Psoas muscle (tissue), 8 donors: ENCODE results near the gene GTF2A1L. TPM values are rescaled to one million over a fixed set of nuclear protein-coding genes. Genes with fewer than 3 reads are reported as not detected.

Experiments used
- ATAC-seq, 4 donors: fragments of 200-7000 bp; cut with Tn5 transposase; one replicate each; pipeline ENCODE4 v1.9.1; 2020; ENCODE audit warnings: moderate library complexity in 3 of 4, mild to moderate bottlenecking in 2 of 4
- DNase-seq, 2 donors: peaks; one replicate each; pipeline ENCODE4 v3.0.0-alpha.2; 2020
- H3K27ac ChIP-seq: fragments of 200-600 bp; one replicate; pipeline ENCODE4 v1.8.0; 2022
- H3K27me3 ChIP-seq, 3 donors: fragments of 200-600 bp in 1 of 3; one replicate each; pipeline versions ENCODE4 v1.6.1 to v1.8.0; 2013 to 2022; ENCODE audit warnings: low read length in 2 of 3, mild to moderate bottlenecking in 2 of 3, moderate library complexity in 1 of 3; ENCODE audit not compliant: insufficient read depth in 3 of 3
- H3K36me3 ChIP-seq, 2 donors: fragments of 200-600 bp in 1 of 2; one replicate each; pipeline versions ENCODE4 v1.6.1 to v1.8.0; 2013 to 2022; ENCODE audit warnings: low read depth in 1 of 2, mild to moderate bottlenecking in 1 of 2, moderate library complexity in 1 of 2; ENCODE audit not compliant: insufficient read depth in 1 of 2
- H3K4me1 ChIP-seq: fragments of 200-600 bp; one replicate; pipeline ENCODE4 v1.8.0; 2022
- H3K4me3 ChIP-seq: fragments of 200-600 bp; one replicate; pipeline ENCODE4 v1.8.0; 2022; ENCODE audit warnings: mild to moderate bottlenecking
- H3K9me3 ChIP-seq: fragments of 200-600 bp; one replicate; pipeline ENCODE4 v1.8.0; 2022
- WGBS, 3 donors: extraction: QIAGEN DNeasy Blood & Tissue Kit; methylation state at CpG; one replicate each; pipeline versions ENCODE4 v1.1.6 to v1.1.7; 2013; 5-methylcytosine and 5-hydroxymethylcytosine counted together
- intact Hi-C, 2 donors: fragments of 100-400 bp; cut with DNase I; formaldehyde crosslinking; loops; one replicate each; pipeline versions ENCODE4 v1.11.0 to v1.14.2; 2022
- polyA plus RNA-seq, 3 donors: library from polyadenylated mRNA; stranded (reverse); fragments of 200-250 nt; gene quantifications; one replicate each; pipeline ENCODE4 v1.2.3, GENCODE V29; 2013
- total RNA-seq, 4 donors: library from RNA; stranded (reverse); fragmentation: NEBNext Ultra II Directional in 2 of 4; extraction: Animal tissue kit (Norgen Biotek cat#: 25700) in 2 of 4; gene quantifications; one replicate each; pipeline versions ENCODE4 v1.2.1 to v1.2.4, GENCODE V29; 2021 to 2023
- TF ChIP-seq, protein P1 (sequence below): fragments of 200-600 bp; IDR thresholded peaks from one replicate; pipeline ENCODE4 v1.8.0; 2022; ENCODE audit warnings: antibody characterized with exemption
- donor health status: healthy with polysubstance abuse.
- donor health status: DM: no; HTN: no; CAD: no; lungs with moderate emphysema.
- donor health status: Bipolar disorder and iron deficiency.
- donor health status: healthy.
- donor health status: DM: yes; HTN: yes; CAD: no.
- donor health status: DM: no; HTN: no; CAD: no.
- donor health status: DM: no; HTN: no; CAD: no.
- donor health status: DM: yes; HTN: yes; CAD: no.

GTF2A1L gene
- total and polyA plus RNA-seq, 7 donors = 0.05 to 0.76 (median 0.39) TPM; not detected in 3

DNA sequence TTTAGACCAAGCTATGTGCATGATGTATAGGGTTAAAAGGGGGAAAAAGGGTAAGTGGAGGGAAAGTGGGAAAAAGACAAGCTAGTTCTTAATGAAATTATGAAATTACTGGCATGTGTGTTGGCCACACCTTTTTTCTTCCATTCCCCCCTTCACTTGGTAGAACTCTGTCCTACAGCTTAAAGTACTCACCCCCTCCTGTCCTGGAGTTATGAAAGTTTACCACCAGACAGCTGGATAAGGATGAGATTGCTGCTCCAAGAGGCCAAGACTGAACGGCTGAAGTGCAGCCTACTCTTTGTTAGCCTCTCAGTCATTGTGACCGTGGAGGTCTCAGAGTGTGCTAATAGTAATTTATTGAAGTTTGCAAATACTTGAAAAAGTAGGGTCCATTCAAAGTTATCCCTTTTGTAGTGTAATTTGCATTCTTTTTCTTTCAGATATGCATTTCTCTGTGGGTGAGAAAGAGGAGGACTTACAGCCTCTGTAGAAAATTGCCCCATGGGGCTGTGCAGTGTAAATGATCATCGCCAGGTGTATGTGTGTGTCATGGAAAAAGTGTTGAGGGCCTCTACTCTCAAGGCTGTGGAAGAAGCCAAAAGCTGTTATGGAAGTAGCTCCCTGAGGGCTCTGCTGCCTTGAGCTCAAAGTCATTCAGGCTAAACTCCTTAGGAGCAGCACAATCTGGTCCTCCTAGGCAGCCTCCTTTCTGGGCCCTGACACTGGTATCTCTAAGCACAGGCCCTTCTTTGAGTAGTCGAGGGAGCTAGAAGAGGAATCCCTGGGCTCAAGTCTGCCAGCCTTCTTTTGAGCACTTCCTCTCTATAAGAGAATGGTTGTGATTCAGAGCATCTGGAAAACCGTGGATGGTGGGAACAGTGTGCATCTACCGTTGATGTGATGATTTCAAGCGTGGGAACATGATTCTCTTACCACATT lies 91.7 kb downstream of the GTF2A1L start:
- 57 to 62% (median 60%) methylated on average over 7 of the region's 7 CpGs for WGBS, 3 donors
- H3K36me3 ChIP-seq = no peaks in the 10 kb centered on the region
- TF ChIP-seq, protein P1, sequence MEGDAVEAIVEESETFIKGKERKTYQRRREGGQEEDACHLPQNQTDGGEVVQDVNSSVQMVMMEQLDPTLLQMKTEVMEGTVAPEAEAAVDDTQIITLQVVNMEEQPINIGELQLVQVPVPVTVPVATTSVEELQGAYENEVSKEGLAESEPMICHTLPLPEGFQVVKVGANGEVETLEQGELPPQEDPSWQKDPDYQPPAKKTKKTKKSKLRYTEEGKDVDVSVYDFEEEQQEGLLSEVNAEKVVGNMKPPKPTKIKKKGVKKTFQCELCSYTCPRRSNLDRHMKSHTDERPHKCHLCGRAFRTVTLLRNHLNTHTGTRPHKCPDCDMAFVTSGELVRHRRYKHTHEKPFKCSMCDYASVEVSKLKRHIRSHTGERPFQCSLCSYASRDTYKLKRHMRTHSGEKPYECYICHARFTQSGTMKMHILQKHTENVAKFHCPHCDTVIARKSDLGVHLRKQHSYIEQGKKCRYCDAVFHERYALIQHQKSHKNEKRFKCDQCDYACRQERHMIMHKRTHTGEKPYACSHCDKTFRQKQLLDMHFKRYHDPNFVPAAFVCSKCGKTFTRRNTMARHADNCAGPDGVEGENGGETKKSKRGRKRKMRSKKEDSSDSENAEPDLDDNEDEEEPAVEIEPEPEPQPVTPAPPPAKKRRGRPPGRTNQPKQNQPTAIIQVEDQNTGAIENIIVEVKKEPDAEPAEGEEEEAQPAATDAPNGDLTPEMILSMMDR = no peak
- no peaks in the 10 kb centered on the region for H3K4me1 ChIP-seq
- no peaks in the 10 kb centered on the region for H3K9me3 ChIP-seq
- DNase-seq = no peak
- no peak overlapping the region for H3K4me3 ChIP-seq
- H3K27me3 ChIP-seq = no peaks in the 10 kb centered on the region
- no peak for ATAC-seq
- intact Hi-C loops = loop anchor here in 1 of 2 donors (5.0 kb wide), 1 partner anchor 578 kb away; no protein-coding TSS in a partner anchor
- H3K27ac ChIP-seq = no peak overlapping the region

DNA sequence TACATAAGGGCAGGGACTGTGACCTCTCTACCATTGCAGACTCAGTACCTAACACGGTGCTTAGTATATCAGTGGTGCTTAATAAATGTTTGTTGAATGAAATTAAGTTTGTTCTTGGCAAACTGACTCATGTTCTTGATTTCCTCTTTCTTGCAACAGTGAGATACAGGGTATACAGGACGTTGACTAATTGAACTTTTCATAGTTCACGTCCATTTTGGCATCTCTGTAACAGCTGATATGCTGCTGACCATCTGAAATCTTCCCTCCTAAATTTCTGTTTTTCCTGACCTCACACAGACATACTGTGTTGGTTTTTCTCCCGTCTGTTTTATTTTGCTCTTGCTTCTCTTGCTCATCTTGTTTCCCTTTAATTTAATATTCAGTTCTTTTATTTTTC lies 93.7 kb downstream of the GTF2A1L start:
- Histone ChIP-seq H3K27me3 (no peaks in the 10 kb centered on the region), H3K9me3 (no peaks in the 10 kb centered on the region), H3K27ac (no peak overlapping the region), H3K4me3 (no peak overlapping the region), H3K4me1 (no peaks in the 10 kb centered on the region), H3K36me3 (no peaks in the 10 kb centered on the region)
- TF ChIP-seq, protein P1 = no peak
- intact Hi-C loops = no loop called here
- ATAC-seq (no peak), DNase-seq (no peak)
- WGBS, 3 donors = 39 to 46% (median 43%) methylated on average over 4 of the region's 4 CpGs

DNA sequence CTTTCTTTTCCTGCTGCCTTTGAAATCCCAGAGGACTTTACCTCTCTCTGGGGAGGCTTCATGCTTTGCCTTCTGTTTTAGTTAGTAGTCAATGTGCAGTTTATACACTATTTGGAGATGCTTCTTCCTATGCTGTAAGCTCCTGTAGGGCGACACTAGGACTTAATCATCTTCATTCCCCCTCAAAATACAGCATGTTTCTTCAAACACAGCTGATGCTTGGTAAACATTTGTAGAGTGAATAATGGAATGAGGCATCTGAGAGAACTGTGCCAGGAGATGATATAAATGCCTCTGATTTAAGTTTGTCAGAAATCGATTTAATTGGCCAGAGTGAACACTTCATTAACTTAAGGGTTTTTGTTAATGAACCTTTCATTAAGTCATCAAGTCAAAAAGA lies 94.5 kb downstream of the GTF2A1L start:
- no peaks in the 10 kb centered on the region for H3K27me3 ChIP-seq
- no peaks in the 10 kb centered on the region for H3K9me3 ChIP-seq
- TF ChIP-seq, protein P1 = no peak
- intact Hi-C loops = no loop called here
- ATAC-seq (no peak), DNase-seq (no peak)
- no peaks in the 10 kb centered on the region for H3K4me1 ChIP-seq
- no peak overlapping the region for H3K4me3 ChIP-seq
- 74 to 85% (median 76%) methylated on average over 2 of the region's 2 CpGs for WGBS, 3 donors
- H3K36me3 ChIP-seq = no peaks in the 10 kb centered on the region
- no peak overlapping the region for H3K27ac ChIP-seq

DNA sequence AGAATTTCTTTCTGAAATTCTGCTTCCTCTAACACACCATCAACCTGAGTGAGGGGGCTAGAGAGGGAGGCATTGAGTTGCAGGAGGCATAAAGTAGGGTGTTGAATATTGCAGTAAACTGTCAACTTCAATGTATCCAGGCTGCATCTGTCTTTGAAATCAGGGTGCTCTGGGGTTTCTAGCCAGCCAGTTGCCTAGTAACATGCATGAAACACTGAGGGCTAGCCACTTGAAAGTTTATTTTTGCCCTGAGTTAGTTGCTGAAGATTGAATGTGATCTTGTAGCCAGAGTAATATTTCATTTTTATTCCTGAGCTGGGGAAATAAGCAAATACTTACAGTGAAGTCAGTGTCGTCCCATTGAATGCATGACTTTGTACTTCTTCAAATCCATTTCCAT lies 96.0 kb downstream of the GTF2A1L start:
- H3K36me3 ChIP-seq = no peaks in the 10 kb centered on the region
- H3K9me3 ChIP-seq = no peaks in the 10 kb centered on the region
- no peak for DNase-seq
- no peak for ATAC-seq
- H3K27ac ChIP-seq = no peak overlapping the region
- TF ChIP-seq, protein P1 = no peak
- no peaks in the 10 kb centered on the region for H3K4me1 ChIP-seq
- H3K4me3 ChIP-seq = no peak overlapping the region
- intact Hi-C loops = no loop called here
- 20 to 42% (median 27%) methylated on average over 1 of the region's 1 CpG for WGBS, 3 donors
- H3K27me3 ChIP-seq = no peaks in the 10 kb centered on the region
